ENCODE measurements around the gene AQP6.

AQP6 gene

GRCh38 chr12:50003595-50003994 is 30.8 kb downstream of the AQP6 start:
- no peak for DNase-seq (ENCODE audit: low read depth)

- no peak for DNase-seq (ENCODE audit: low read depth)
These were observed 31.9 kb downstream of the AQP6 start for GRCh38 chr12:50004696-50005095.

GRCh38 chr12:50005175-50005574 is 32.4 kb downstream of the AQP6 start:
- DNase-seq (ENCODE audit: low read depth) = no peak

GRCh38 chr12:50006280-50006679 is 33.5 kb downstream of the AQP6 start:
- no peak for DNase-seq (ENCODE audit: low read depth)

- DNase-seq (ENCODE audit: low read depth) = no peak
These were observed 34.2 kb downstream of the AQP6 start for GRCh38 chr12:50006754-50007442.

GRCh38 chr12:50013361-50014147 is 40.8 kb downstream of the AQP6 start:
- no peak for DNase-seq (ENCODE audit: low read depth)

- DNase-seq (ENCODE audit: low read depth) = no peak
These were observed 41.6 kb downstream of the AQP6 start for GRCh38 chr12:50014342-50014741.

- no peak for DNase-seq (ENCODE audit: low read depth)
These were observed 44.0 kb downstream of the AQP6 start for GRCh38 chr12:50016501-50017475.

GRCh38 chr12:50017641-50018040 is 44.9 kb downstream of the AQP6 start:
- no peak for DNase-seq (ENCODE audit: low read depth)

GRCh38 chr12:50018154-50018553 is 45.4 kb downstream of the AQP6 start:
- DNase-seq (ENCODE audit: low read depth) = no peak

GRCh38 chr12:50018968-50019367 is 46.2 kb downstream of the AQP6 start:
- DNase-seq (ENCODE audit: low read depth) = no peak

- no peak for DNase-seq (ENCODE audit: low read depth)
These were observed 46.8 kb downstream of the AQP6 start for GRCh38 chr12:50019524-50019923.

- DNase-seq (ENCODE audit: low read depth) = no peak
These were observed 48.3 kb downstream of the AQP6 start for GRCh38 chr12:50021031-50021430.

- DNase-seq (ENCODE audit: low read depth) = no peak
These were observed 50.2 kb downstream of the AQP6 start for GRCh38 chr12:50022903-50023302.

GRCh38 chr12:50024227-50024626 is 51.5 kb downstream of the AQP6 start:
- no peak for DNase-seq (ENCODE audit: low read depth)

GRCh38 chr12:50024805-50025186 is 52.0 kb downstream of the AQP6 start:
- DNase-seq (ENCODE audit: low read depth) = no peak

GRCh38 chr12:50025187-50026059 is 52.7 kb downstream of the AQP6 start, which contains the start of gene RACGAP1:
RACGAP1 (minus strand) TSS chr12:50025494; CDS start chr12:50016715, 8,779 bp downstream.
- peak; percentile 89 for DNase-seq (ENCODE audit: low read depth)

- no peak for DNase-seq (ENCODE audit: low read depth)
These were observed 53.9 kb downstream of the AQP6 start for GRCh38 chr12:50026691-50027090.
